Measurements from ENCODE around the gene SRGAP2B. TPM values are rescaled to one million over a fixed set of nuclear protein-coding genes. Genes with fewer than 3 reads are reported as not detected.
"Not testable (repeated sequence)": the region's sequence is repeated elsewhere in the genome, so short reads cannot be mapped to it uniquely, and the experiment has no call there.

SRGAP2B gene
- polyA plus RNA-seq, 1 donor (not counting 4 experiments of a cell fraction or from before 2014, with no cell fraction given) = 11.0 TPM

DNA sequence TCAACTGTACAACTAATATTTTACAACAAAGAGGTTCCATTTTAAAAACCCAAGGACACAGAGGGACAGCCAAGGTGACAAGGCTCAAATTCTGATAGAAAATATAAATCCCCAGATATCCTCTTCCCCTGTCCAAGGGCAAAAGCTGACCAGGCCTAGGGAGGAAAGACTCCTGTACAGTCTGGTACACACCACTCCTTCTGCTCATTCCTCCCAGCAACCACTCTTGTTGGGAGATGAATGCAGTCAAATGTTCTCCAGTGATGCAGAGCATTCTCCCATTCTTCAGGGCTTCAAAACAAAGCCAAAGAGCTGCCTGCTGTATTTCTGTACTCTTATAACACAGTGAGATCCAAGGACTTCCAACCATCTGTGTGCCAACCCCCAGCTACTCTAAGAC, 69.8 kb downstream of the SRGAP2B start:
- FAIRE-seq; H3K9me3 ChIP-seq (ENCODE audit: control insufficient read depth, low read depth, low read length); DNase-seq (ENCODE audit: low read depth, low spot score); H3K4me3 ChIP-seq (ENCODE audit: control insufficient read depth in 2 of 3, extremely low read depth in 1 of 3, insufficient read depth in 2 of 3, low read depth in 1 of 3, low read length in 3 of 3); H3K4me1 ChIP-seq (ENCODE audit: control insufficient read depth, extremely low read depth, insufficient read depth, low read length); H3K9me1 ChIP-seq (ENCODE audit: control insufficient read depth, extremely low read depth, insufficient read depth, low read length); H4K20me1 ChIP-seq (ENCODE audit: control insufficient read depth, extremely low read depth, insufficient read depth, low read length); H3K27me3 ChIP-seq (ENCODE audit: control insufficient read depth, extremely low read depth, insufficient read depth, low read length); H3K79me2 ChIP-seq (ENCODE audit: control insufficient read depth, insufficient read depth, low read length); H3K9ac ChIP-seq (ENCODE audit: control insufficient read depth, extremely low read depth, insufficient read depth, low read length); H3K36me3 ChIP-seq (ENCODE audit: control insufficient read depth in 2 of 2, extremely low read depth in 1 of 2, insufficient read depth in 2 of 2, low read length in 2 of 2); H3K27ac ChIP-seq (ENCODE audit: control insufficient read depth, insufficient read depth, low read length); H3K4me2 ChIP-seq (ENCODE audit: control insufficient read depth, extremely low read depth, insufficient read depth, low read depth, low read length); dilution Hi-C loops (cut with MboI; ENCODE audit: extremely low pct_ligation_motif_present, low sequenced_read_pairs); H2AFZ ChIP-seq (ENCODE audit: control insufficient read depth, low read length): not testable (repeated sequence)

DNA sequence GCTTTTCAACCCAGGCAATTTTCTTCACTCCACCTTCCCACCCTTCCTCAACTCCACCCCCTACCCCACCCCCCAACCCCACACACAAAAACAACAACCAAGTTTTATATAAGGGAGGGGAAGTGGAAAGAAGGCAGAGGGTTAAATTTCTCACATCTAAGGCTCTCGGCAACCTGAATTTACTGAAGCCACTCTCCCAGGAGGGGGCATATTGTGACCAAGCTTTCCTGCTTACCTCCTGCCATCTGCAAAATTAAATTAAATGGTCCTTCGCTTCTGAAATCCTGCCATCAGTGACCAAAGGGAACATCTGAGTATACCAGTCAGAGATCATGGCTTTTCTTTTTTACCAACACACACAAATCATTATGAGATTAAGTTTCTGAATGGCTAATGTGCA, 72.9 kb downstream of the SRGAP2B start:
- H3K36me3 ChIP-seq (ENCODE audit: control insufficient read depth in 2 of 2, extremely low read depth in 1 of 2, insufficient read depth in 2 of 2, low read length in 2 of 2); H3K9me1 ChIP-seq (ENCODE audit: control insufficient read depth, extremely low read depth, insufficient read depth, low read length); DNase-seq (ENCODE audit: low read depth, low spot score); H3K27me3 ChIP-seq (ENCODE audit: control insufficient read depth, extremely low read depth, insufficient read depth, low read length); H3K4me3 ChIP-seq (ENCODE audit: control insufficient read depth in 2 of 3, extremely low read depth in 1 of 3, insufficient read depth in 2 of 3, low read depth in 1 of 3, low read length in 3 of 3); H3K27ac ChIP-seq (ENCODE audit: control insufficient read depth, insufficient read depth, low read length); H4K20me1 ChIP-seq (ENCODE audit: control insufficient read depth, extremely low read depth, insufficient read depth, low read length); H2AFZ ChIP-seq (ENCODE audit: control insufficient read depth, low read length); H3K4me1 ChIP-seq (ENCODE audit: control insufficient read depth, extremely low read depth, insufficient read depth, low read length); H3K9me3 ChIP-seq (ENCODE audit: control insufficient read depth, low read depth, low read length); dilution Hi-C loops (cut with MboI; ENCODE audit: extremely low pct_ligation_motif_present, low sequenced_read_pairs); FAIRE-seq; H3K9ac ChIP-seq (ENCODE audit: control insufficient read depth, extremely low read depth, insufficient read depth, low read length); H3K4me2 ChIP-seq (ENCODE audit: control insufficient read depth, extremely low read depth, insufficient read depth, low read depth, low read length); H3K79me2 ChIP-seq (ENCODE audit: control insufficient read depth, insufficient read depth, low read length): not testable (repeated sequence)

DNA sequence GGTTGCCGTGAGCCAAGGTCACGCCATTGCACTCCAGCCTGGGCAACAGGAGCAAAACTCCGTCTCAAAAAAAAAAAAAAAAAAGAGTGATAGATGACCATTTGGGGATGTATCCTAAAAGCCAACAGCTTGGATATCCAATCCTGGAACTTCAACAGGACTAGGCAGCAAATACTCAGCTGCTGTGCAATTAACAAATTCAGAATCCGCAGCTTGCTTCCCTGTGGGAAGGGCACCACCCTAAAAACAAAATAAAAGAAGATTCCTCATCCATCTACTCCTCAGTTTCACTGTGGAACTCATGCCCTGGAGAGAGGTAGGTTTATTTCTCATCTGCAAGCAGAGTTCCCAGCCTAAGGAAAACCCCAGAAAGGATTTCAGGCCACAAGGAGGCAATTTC, 73.4 kb downstream of the SRGAP2B start:
- FAIRE-seq; H3K4me1 ChIP-seq (ENCODE audit: control insufficient read depth, extremely low read depth, insufficient read depth, low read length); H3K9me1 ChIP-seq (ENCODE audit: control insufficient read depth, extremely low read depth, insufficient read depth, low read length); H3K4me3 ChIP-seq (ENCODE audit: control insufficient read depth in 2 of 3, extremely low read depth in 1 of 3, insufficient read depth in 2 of 3, low read depth in 1 of 3, low read length in 3 of 3); H3K27me3 ChIP-seq (ENCODE audit: control insufficient read depth, extremely low read depth, insufficient read depth, low read length); H3K4me2 ChIP-seq (ENCODE audit: control insufficient read depth, extremely low read depth, insufficient read depth, low read depth, low read length); H4K20me1 ChIP-seq (ENCODE audit: control insufficient read depth, extremely low read depth, insufficient read depth, low read length); H3K9me3 ChIP-seq (ENCODE audit: control insufficient read depth, low read depth, low read length); DNase-seq (ENCODE audit: low read depth, low spot score); H3K36me3 ChIP-seq (ENCODE audit: control insufficient read depth in 2 of 2, extremely low read depth in 1 of 2, insufficient read depth in 2 of 2, low read length in 2 of 2); H3K79me2 ChIP-seq (ENCODE audit: control insufficient read depth, insufficient read depth, low read length); H3K9ac ChIP-seq (ENCODE audit: control insufficient read depth, extremely low read depth, insufficient read depth, low read length); H3K27ac ChIP-seq (ENCODE audit: control insufficient read depth, insufficient read depth, low read length); dilution Hi-C loops (cut with MboI; ENCODE audit: extremely low pct_ligation_motif_present, low sequenced_read_pairs); H2AFZ ChIP-seq (ENCODE audit: control insufficient read depth, low read length): not testable (repeated sequence)

DNA sequence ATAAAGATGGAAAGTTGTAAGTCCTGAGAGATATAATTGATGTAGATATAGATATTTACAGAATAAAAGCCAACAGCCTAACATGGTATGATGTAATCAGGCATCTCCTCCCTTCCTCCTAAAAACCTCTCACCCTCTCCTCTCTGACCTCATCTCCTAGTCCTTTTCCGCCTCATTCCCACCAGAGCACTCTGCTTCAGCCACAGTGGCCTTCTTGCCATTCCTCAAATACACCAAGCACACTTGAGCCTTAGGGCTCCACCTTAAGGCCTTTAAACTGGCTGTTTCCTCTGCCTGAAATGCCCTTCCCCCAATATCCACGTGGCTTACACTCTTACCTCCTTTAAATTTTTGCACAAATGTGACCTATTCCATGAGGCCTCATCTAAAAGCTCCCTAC, 75.4 kb downstream of the SRGAP2B start:
- H3K4me2 ChIP-seq (ENCODE audit: control insufficient read depth, extremely low read depth, insufficient read depth, low read depth, low read length); H3K4me3 ChIP-seq (ENCODE audit: control insufficient read depth in 2 of 3, extremely low read depth in 1 of 3, insufficient read depth in 2 of 3, low read depth in 1 of 3, low read length in 3 of 3); H3K27ac ChIP-seq (ENCODE audit: control insufficient read depth, insufficient read depth, low read length); DNase-seq (ENCODE audit: low read depth, low spot score); H3K4me1 ChIP-seq (ENCODE audit: control insufficient read depth, extremely low read depth, insufficient read depth, low read length); FAIRE-seq; H2AFZ ChIP-seq (ENCODE audit: control insufficient read depth, low read length); H3K9me1 ChIP-seq (ENCODE audit: control insufficient read depth, extremely low read depth, insufficient read depth, low read length); H3K36me3 ChIP-seq (ENCODE audit: control insufficient read depth in 2 of 2, extremely low read depth in 1 of 2, insufficient read depth in 2 of 2, low read length in 2 of 2); H3K9me3 ChIP-seq (ENCODE audit: control insufficient read depth, low read depth, low read length); H3K79me2 ChIP-seq (ENCODE audit: control insufficient read depth, insufficient read depth, low read length); H4K20me1 ChIP-seq (ENCODE audit: control insufficient read depth, extremely low read depth, insufficient read depth, low read length); H3K27me3 ChIP-seq (ENCODE audit: control insufficient read depth, extremely low read depth, insufficient read depth, low read length); H3K9ac ChIP-seq (ENCODE audit: control insufficient read depth, extremely low read depth, insufficient read depth, low read length); dilution Hi-C loops (cut with MboI; ENCODE audit: extremely low pct_ligation_motif_present, low sequenced_read_pairs): not testable (repeated sequence)

DNA sequence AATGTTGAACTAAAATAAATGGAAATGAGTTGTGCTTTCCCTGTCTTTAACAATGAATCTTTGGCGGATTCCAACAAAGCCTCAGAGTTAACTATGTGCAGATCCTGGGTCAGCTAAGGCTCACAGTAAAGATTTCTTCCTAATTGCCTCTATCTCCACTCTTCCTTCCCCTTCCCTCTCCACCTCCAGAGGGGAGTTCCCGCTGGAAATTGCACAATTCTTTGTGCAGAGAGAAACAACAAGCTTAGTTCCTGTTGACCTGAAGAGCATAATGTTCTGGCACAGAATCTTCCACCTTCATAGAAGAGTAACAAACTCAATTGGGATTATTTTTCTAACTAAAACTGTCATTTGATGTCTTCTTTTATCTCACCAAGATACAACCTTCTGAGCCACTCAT, 77.4 kb downstream of the SRGAP2B start:
- H3K27ac ChIP-seq (ENCODE audit: control insufficient read depth, insufficient read depth, low read length); H3K4me2 ChIP-seq (ENCODE audit: control insufficient read depth, extremely low read depth, insufficient read depth, low read depth, low read length); H3K79me2 ChIP-seq (ENCODE audit: control insufficient read depth, insufficient read depth, low read length); H3K4me3 ChIP-seq (ENCODE audit: control insufficient read depth in 2 of 3, extremely low read depth in 1 of 3, insufficient read depth in 2 of 3, low read depth in 1 of 3, low read length in 3 of 3); H3K36me3 ChIP-seq (ENCODE audit: control insufficient read depth in 2 of 2, extremely low read depth in 1 of 2, insufficient read depth in 2 of 2, low read length in 2 of 2); H3K27me3 ChIP-seq (ENCODE audit: control insufficient read depth, extremely low read depth, insufficient read depth, low read length); H4K20me1 ChIP-seq (ENCODE audit: control insufficient read depth, extremely low read depth, insufficient read depth, low read length); FAIRE-seq; DNase-seq (ENCODE audit: low read depth, low spot score); dilution Hi-C loops (cut with MboI; ENCODE audit: extremely low pct_ligation_motif_present, low sequenced_read_pairs); H2AFZ ChIP-seq (ENCODE audit: control insufficient read depth, low read length); H3K4me1 ChIP-seq (ENCODE audit: control insufficient read depth, extremely low read depth, insufficient read depth, low read length); H3K9me1 ChIP-seq (ENCODE audit: control insufficient read depth, extremely low read depth, insufficient read depth, low read length); H3K9me3 ChIP-seq (ENCODE audit: control insufficient read depth, low read depth, low read length); H3K9ac ChIP-seq (ENCODE audit: control insufficient read depth, extremely low read depth, insufficient read depth, low read length): not testable (repeated sequence)
